ENCODE data around the gene SIRPD.

The SIRPD gene

GRCh38 chr20:1537731-1538058 is 19.8 kb downstream of the SIRPD start:
- TF ChIP-seq NFIC (IDR thresholded peaks at IDR 0.05): no peak
- TF ChIP-seq, protein P1, sequence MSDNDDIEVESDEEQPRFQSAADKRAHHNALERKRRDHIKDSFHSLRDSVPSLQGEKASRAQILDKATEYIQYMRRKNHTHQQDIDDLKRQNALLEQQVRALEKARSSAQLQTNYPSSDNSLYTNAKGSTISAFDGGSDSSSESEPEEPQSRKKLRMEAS (IDR thresholded peaks at IDR 0.05): no peak
- TF ChIP-seq RAD21 (IDR thresholded peaks at IDR 0.05; ENCODE audit: low read depth): no peak
- TF ChIP-seq TEAD4 (IDR thresholded peaks at IDR 0.05): no peak
- TF ChIP-seq FOXM1 (IDR thresholded peaks at IDR 0.05; ENCODE audit: borderline replicate concordance, low read depth): no peak
- no peak for TF ChIP-seq REST (IDR thresholded peaks at IDR 0.05; ENCODE audit: low read depth)
- TF ChIP-seq YY1 (IDR thresholded peaks at IDR 0.05; ENCODE audit: low read depth): no peak
- TF ChIP-seq USF1 (IDR thresholded peaks at IDR 0.05): no peak
- no peak for TF ChIP-seq TAF1 (IDR thresholded peaks at IDR 0.05; ENCODE audit: low read depth)
- TF ChIP-seq EGR1 (IDR thresholded peaks at IDR 0.05): no peak
- TF ChIP-seq CEBPB (IDR thresholded peaks at IDR 0.05): no peak
- TF ChIP-seq EP300 (IDR thresholded peaks at IDR 0.05; ENCODE audit: borderline replicate concordance): no peak

- no peak for TF ChIP-seq CREB1 (IDR thresholded peaks at IDR 0.05; ENCODE audit: low read depth)
- TF ChIP-seq EGR1 (IDR thresholded peaks at IDR 0.05): no peak
- no peak for TF ChIP-seq YY1 (IDR thresholded peaks at IDR 0.05; ENCODE audit: low read depth)
- TF ChIP-seq, protein P1 (IDR thresholded peaks at IDR 0.05): no peak
- TF ChIP-seq TEAD4 (IDR thresholded peaks at IDR 0.05): no peak
- TF ChIP-seq REST (IDR thresholded peaks at IDR 0.05; ENCODE audit: low read depth): no peak
- no peak for TF ChIP-seq NFIC (IDR thresholded peaks at IDR 0.05)
- TF ChIP-seq TCF12 (IDR thresholded peaks at IDR 0.05; ENCODE audit: low read depth): no peak
- no peak for TF ChIP-seq USF1 (IDR thresholded peaks at IDR 0.05)
- TF ChIP-seq FOXM1 (IDR thresholded peaks at IDR 0.05; ENCODE audit: borderline replicate concordance, low read depth): no peak
- TF ChIP-seq EP300 (IDR thresholded peaks at IDR 0.05; ENCODE audit: borderline replicate concordance): no peak
- no peak for TF ChIP-seq CEBPB (IDR thresholded peaks at IDR 0.05)
- no peak for TF ChIP-seq ZBTB7A (IDR thresholded peaks at IDR 0.05; ENCODE audit: low read depth)
- TF ChIP-seq RAD21 (IDR thresholded peaks at IDR 0.05; ENCODE audit: low read depth): no peak
- TF ChIP-seq TAF1 (IDR thresholded peaks at IDR 0.05; ENCODE audit: low read depth): no peak
Observed at GRCh38 chr20:1536893-1537730, 20.4 kb downstream of the SIRPD start.

- TF ChIP-seq EGR1 (IDR thresholded peaks at IDR 0.05) (no peak), CEBPB (IDR thresholded peaks at IDR 0.05) (no peak), NFIC (IDR thresholded peaks at IDR 0.05) (no peak), EP300 (IDR thresholded peaks at IDR 0.05; ENCODE audit: borderline replicate concordance) (no peak), FOXM1 (IDR thresholded peaks at IDR 0.05; ENCODE audit: borderline replicate concordance, low read depth) (no peak), ZBTB7A (IDR thresholded peaks at IDR 0.05; ENCODE audit: low read depth) (no peak), CREB1 (IDR thresholded peaks at IDR 0.05; ENCODE audit: low read depth) (no peak), REST (IDR thresholded peaks at IDR 0.05; ENCODE audit: low read depth) (no peak), TEAD4 (IDR thresholded peaks at IDR 0.05) (no peak), YY1 (IDR thresholded peaks at IDR 0.05; ENCODE audit: low read depth) (no peak), TCF12 (IDR thresholded peaks at IDR 0.05; ENCODE audit: low read depth) (no peak), RAD21 (IDR thresholded peaks at IDR 0.05; ENCODE audit: low read depth) (no peak), TAF1 (IDR thresholded peaks at IDR 0.05; ENCODE audit: low read depth) (no peak), USF1 (IDR thresholded peaks at IDR 0.05) (no peak)
- TF ChIP-seq, protein P1 (IDR thresholded peaks at IDR 0.05): no peak
Observed at GRCh38 chr20:1535420-1536175, 21.9 kb downstream of the SIRPD start.

All from Ishikawa (cell line).